ENCODE measurements around the gene GNG11. TPM values are rescaled to one million over a fixed set of nuclear protein-coding genes. Genes with fewer than 3 reads are reported as not detected.

The GNG11 gene
- 1 to 10 TPM; 1.7 to 7.7 (median 3.4) TPM for total RNA-seq
- long read RNA-seq, donor 1, transcript GNG11-201 (2 exons, 3,055 nt) = major isoform, 24 of 24 reads
- long read RNA-seq, donor 1, partial matches to known transcripts = 0 of 24 reads
- long read RNA-seq, donor 1, other reads (novel, unspliced or antisense) = 0 of 24 reads
- long read RNA-seq, donor 2, transcript GNG11-201 (2 exons, 3,055 nt) = major isoform, 20 of 21 reads
- long read RNA-seq, donor 2, partial matches to known transcripts = 1 of 21 reads
- long read RNA-seq, donor 2, other reads (novel, unspliced or antisense) = 0 of 21 reads

GRCh38 chr7:93921607-93922566 is at the start of gene GNG11:
TSS of gene GNG11 (plus strand) at chr7:93921735. CDS start at chr7:93922138, 403 bp downstream.
- peak; percentile 63 for ATAC-seq
- TF ChIP-seq CTCF (IDR thresholded peaks at IDR 0.05) = no peak
- Histone ChIP-seq H3K4me1 (ENCODE audit: low read depth) (no peaks in the 10 kb centered on the region), H3K36me3 (ENCODE audit: low read depth) (no peaks in the 10 kb centered on the region), H3K9me3 (no peaks in the 10 kb centered on the region), H3K4me3 (no peak within 1 kb of the TSS)
- peak; percentile 55 to 65 (median 56) for DNase-seq
- intact Hi-C loops (cut with DNase I, micrococcal nuclease) = no loop called here

GRCh38 chr7:93873998-93874574 is 47.4 kb upstream of the GNG11 start:
- DNase-seq = no peak
- no peaks in the 10 kb centered on the region for H3K4me1 ChIP-seq (ENCODE audit: low read depth)
- intact Hi-C loops (cut with DNase I, micrococcal nuclease) = no loop called here
- no peak overlapping the region for H3K4me3 ChIP-seq
- no peak for TF ChIP-seq CTCF (IDR thresholded peaks at IDR 0.05)
- no peak for ATAC-seq
- no peaks in the 10 kb centered on the region for H3K36me3 ChIP-seq (ENCODE audit: low read depth)
- H3K9me3 ChIP-seq = no peaks in the 10 kb centered on the region

- ATAC-seq = no peak
- TF ChIP-seq CTCF (IDR thresholded peaks at IDR 0.05) = no peak
- Histone ChIP-seq H3K9me3 (no peaks in the 10 kb centered on the region), H3K4me3 (no peak overlapping the region), H3K4me1 (ENCODE audit: low read depth) (no peaks in the 10 kb centered on the region), H3K36me3 (ENCODE audit: low read depth) (no peaks in the 10 kb centered on the region)
- DNase-seq = no peak
- intact Hi-C loops (cut with DNase I, micrococcal nuclease) = no loop called here
These were observed 43.8 kb upstream of the GNG11 start for GRCh38 chr7:93877742-93878141.

- intact Hi-C loops (cut with DNase I, micrococcal nuclease) = no loop called here
- DNase-seq (no peak), ATAC-seq (no peak)
- no peak for TF ChIP-seq CTCF (IDR thresholded peaks at IDR 0.05)
- no peaks in the 10 kb centered on the region for H3K9me3 ChIP-seq
- no peaks in the 10 kb centered on the region for H3K4me1 ChIP-seq (ENCODE audit: low read depth)
- H3K4me3 ChIP-seq = no peak overlapping the region
- H3K36me3 ChIP-seq (ENCODE audit: low read depth) = no peaks in the 10 kb centered on the region
These were observed 42.2 kb upstream of the GNG11 start for GRCh38 chr7:93879356-93879755.

- Histone ChIP-seq H3K4me3 (no peak overlapping the region), H3K4me1 (ENCODE audit: low read depth) (no peaks in the 10 kb centered on the region), H3K9me3 (no peaks in the 10 kb centered on the region), H3K36me3 (ENCODE audit: low read depth) (no peaks in the 10 kb centered on the region)
- ATAC-seq = no peak
- intact Hi-C loops (cut with DNase I, micrococcal nuclease) = no loop called here
- DNase-seq = no peak
- no peak for TF ChIP-seq CTCF (IDR thresholded peaks at IDR 0.05)
These were observed 39.1 kb upstream of the GNG11 start for GRCh38 chr7:93882468-93882867.
